ENCODE data around the gene IL27RA.
A peak's percentile ranks its signal among the peaks of the same experiment; 100 is the strongest.

IL27RA gene

GRCh38 chr19:14031719-14032480, at the start of gene IL27RA:
Gene IL27RA, plus strand, starts transcription at chr19:14031762. Its CDS starts 111 bp downstream, at chr19:14031873.
- peak; percentile 85 for DNase-seq

GRCh38 chr19:13981988-13982501, 49.5 kb upstream of the IL27RA start:
- no peak for DNase-seq

GRCh38 chr19:13982773-13983172, 48.8 kb upstream of the IL27RA start:
- DNase-seq = no peak

GRCh38 chr19:13983213-13983889, 48.2 kb upstream of the IL27RA start:
- no peak for DNase-seq

- no peak for DNase-seq
Measured at GRCh38 chr19:13984186-13984585, 47.4 kb upstream of the IL27RA start.

GRCh38 chr19:13984875-13985741, 46.5 kb upstream of the IL27RA start:
- DNase-seq = no peak

GRCh38 chr19:13985771-13986347, 45.7 kb upstream of the IL27RA start:
- no peak for DNase-seq

GRCh38 chr19:13986348-13986904, 45.1 kb upstream of the IL27RA start:
- DNase-seq = peak; percentile 63

GRCh38 chr19:13987101-13987890, 44.3 kb upstream of the IL27RA start:
- DNase-seq = no peak

- DNase-seq = no peak
Measured at GRCh38 chr19:13989487-13989886, 42.1 kb upstream of the IL27RA start.

- DNase-seq = no peak
Measured at GRCh38 chr19:13990085-13990484, 41.5 kb upstream of the IL27RA start.

- no peak for DNase-seq
Measured at GRCh38 chr19:13992025-13992424, 39.5 kb upstream of the IL27RA start.

- peak; percentile 42 for DNase-seq
Measured at GRCh38 chr19:13993590-13994300, 37.8 kb upstream of the IL27RA start.

- no peak for DNase-seq
Measured at GRCh38 chr19:13995017-13995728, 36.4 kb upstream of the IL27RA start.

GRCh38 chr19:13995878-13996765, 35.4 kb upstream of the IL27RA start:
- DNase-seq = no peak

- no peak for DNase-seq
Measured at GRCh38 chr19:13996928-13997630, 34.5 kb upstream of the IL27RA start.

- no peak for DNase-seq
Measured at GRCh38 chr19:13997631-13997962, 34.0 kb upstream of the IL27RA start.

GRCh38 chr19:13998426-13998825, 33.1 kb upstream of the IL27RA start:
- no peak for DNase-seq

GRCh38 chr19:13999085-13999484, 32.5 kb upstream of the IL27RA start:
- DNase-seq = no peak

All from eye (tissue), 1 donor.